ENCODE results near the gene TCEAL9. TPM values are rescaled to one million over a fixed set of nuclear protein-coding genes. Genes with fewer than 3 reads are reported as not detected.
"Not testable (repeated sequence)": the region's sequence is repeated elsewhere in the genome, so short reads cannot be mapped to it uniquely, and the experiment has no call there.

The TCEAL9 gene
- total RNA-seq, 4 donors from 2014 or later, result 55.2 to 129 (median 70.8) TPM

DNA sequence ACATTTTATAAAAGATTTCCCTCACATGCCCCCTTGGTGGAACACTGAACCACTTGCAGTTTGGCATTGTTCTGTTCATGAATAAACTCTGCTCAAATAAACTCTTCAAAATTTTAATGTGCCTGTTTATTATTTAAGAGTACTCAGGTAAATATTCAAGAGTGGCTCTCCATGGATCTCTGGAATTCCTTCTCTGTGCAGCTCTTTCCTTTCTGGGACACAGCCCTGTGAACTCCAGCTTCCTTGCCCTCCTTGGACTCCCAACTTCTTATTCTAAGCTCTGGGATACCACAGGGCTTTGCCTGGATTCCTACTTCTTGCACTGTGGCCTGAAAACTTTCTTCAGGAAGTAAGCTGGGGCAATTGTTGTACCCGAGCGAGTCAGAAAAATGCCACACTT is 28.4 kb downstream of the TCEAL9 start:
- DNase-seq (ENCODE audit: low spot score), result no peak
- ATAC-seq (ENCODE audit: low FRiP score), result no peak
- TF ChIP-seq, protein P1, sequence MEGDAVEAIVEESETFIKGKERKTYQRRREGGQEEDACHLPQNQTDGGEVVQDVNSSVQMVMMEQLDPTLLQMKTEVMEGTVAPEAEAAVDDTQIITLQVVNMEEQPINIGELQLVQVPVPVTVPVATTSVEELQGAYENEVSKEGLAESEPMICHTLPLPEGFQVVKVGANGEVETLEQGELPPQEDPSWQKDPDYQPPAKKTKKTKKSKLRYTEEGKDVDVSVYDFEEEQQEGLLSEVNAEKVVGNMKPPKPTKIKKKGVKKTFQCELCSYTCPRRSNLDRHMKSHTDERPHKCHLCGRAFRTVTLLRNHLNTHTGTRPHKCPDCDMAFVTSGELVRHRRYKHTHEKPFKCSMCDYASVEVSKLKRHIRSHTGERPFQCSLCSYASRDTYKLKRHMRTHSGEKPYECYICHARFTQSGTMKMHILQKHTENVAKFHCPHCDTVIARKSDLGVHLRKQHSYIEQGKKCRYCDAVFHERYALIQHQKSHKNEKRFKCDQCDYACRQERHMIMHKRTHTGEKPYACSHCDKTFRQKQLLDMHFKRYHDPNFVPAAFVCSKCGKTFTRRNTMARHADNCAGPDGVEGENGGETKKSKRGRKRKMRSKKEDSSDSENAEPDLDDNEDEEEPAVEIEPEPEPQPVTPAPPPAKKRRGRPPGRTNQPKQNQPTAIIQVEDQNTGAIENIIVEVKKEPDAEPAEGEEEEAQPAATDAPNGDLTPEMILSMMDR (IDR thresholded peaks at IDR 0.05), result no peak

DNA sequence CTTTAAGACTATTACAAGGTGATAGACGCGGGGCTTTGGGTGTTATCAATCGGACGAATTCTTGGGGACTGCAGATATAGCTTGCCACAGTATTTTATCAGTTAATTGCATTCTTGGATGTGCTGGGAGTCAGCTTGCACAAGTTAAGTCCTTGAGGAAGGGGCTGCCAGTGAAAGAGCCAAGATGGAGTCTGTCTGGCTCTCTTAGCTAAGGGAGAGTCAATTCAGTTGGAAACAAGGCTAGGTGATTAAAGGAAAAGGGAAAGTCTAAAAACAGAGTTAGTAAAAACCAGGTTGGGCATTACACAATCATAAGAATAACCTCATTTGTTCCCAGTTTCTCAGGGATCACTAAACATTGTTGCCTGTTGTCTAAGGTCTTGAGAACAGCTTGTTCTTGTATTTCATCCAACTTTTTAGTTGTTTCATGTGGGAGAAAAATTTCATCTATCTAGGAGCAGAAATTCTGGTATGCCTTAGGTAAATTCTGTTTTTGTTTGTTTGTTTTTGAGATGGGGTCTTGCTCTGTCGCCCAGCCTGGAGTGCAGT is 29.1 kb downstream of the TCEAL9 start:
- not testable (repeated sequence) for ATAC-seq (ENCODE audit: low FRiP score); DNase-seq (ENCODE audit: low spot score)

DNA sequence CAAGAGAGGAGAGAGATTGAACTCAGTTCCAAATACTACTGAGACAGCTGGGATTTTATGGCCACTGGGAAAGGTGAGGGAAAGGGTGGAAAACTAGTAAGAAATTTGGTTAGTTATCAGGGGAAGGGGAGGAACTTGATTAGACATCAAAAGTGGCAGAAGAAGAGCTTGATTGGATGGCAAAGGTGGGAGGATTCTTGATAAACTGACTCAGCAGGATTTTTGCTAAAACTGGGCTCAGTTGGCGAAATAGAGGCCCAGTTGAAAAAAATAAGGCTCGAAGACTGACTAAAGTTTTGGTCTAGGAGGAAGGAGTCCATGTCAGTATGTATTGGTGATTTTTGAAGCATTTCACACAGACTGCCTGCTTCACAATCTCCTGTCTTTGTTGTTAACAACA is 30.0 kb downstream of the TCEAL9 start:
- no peak for DNase-seq (ENCODE audit: low spot score)
- ATAC-seq (ENCODE audit: low FRiP score), result no peak
- TF ChIP-seq, protein P1 (IDR thresholded peaks at IDR 0.05), result no peak

DNA sequence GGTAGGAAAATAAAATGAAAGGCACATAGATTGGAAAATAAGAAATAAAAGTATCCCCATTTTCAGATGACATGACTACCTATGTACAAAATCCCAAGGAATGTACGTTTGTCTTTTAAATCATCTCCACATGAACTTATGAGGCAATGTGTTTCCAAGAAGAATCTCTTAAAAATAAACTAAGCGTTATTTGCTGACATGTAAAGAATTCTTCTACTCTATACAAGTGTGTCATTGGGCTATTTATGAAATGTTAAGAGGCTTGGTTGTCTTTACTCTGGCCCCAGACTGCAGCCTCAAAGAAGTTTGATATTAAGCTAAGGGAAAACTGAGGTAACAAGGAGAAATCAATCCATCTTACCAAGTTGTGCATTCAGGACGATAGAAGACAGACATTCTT is 37.2 kb downstream of the TCEAL9 start:
- ATAC-seq (ENCODE audit: low FRiP score) (no peak), DNase-seq (ENCODE audit: low spot score) (no peak)
- TF ChIP-seq, protein P1 (IDR thresholded peaks at IDR 0.05), result no peak

DNA sequence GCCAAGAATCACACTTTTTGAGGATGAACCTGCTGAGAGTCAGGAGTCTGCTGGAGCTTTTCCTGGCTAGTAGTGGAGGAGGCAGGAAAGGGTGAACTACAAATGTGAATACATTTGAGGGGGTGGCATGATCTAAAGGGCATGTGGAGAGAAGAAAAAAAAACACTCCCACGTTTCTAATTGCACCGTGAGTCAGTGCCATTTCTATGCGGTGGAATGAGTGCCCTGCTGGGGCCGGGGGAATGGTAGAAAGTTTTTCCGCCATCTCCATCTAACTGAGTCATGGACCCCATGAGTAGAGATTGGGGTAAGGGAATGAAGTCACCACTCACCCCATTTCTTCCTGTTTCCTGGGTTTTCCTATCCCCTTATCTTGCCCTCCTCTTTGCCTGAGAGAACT is 39.9 kb downstream of the TCEAL9 start:
- TF ChIP-seq, protein P1 (IDR thresholded peaks at IDR 0.05), result no peak
- peak; percentile 52 for ATAC-seq (ENCODE audit: low FRiP score)

DNA sequence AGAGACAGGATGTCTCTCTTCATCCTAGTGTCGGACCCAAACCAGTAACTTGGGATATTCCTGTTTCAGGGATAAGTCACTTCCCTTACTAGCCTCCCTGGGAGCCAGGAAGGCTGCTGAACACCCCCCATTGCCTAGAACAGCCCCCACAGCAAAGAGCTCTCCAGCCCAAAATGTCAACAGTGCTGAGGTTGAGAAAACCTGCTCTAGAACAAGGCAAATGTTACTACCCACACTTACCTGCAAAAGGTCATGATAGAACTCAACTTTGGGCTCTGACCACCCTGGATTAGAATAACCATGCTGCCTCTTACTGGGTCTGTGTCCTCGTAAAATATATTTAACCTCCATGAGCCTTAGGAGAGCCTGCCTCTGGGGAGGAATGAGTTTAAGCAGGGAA is 40.4 kb downstream of the TCEAL9 start:
- DNase-seq (ENCODE audit: low spot score) (no peak), ATAC-seq (ENCODE audit: low FRiP score) (no peak)
- TF ChIP-seq, protein P1 (IDR thresholded peaks at IDR 0.05), result no peak

More for the DNA sequence above, 39.9 kb downstream of the TCEAL9 start:
- DNase-seq (ENCODE audit: low spot score), result no peak

DNA sequence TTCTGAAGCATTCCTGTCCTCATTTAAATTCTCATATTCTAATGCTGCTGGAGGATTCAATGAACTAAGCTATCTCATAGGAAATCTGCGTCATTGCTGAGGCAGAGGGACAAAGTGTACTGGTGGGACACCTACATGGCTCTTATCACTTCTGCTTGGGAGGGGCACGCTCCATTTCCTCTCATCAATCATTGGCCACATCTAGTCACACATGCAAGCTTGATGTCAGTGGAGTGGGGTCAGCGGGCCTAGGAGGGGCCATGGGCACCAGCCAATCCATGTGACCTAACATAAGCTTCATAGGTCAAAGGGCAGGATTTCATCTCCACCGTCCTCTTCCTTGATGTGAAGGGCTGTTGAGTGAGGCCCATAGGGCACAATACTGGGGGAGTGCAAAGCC is 41.4 kb downstream of the TCEAL9 start:
- ATAC-seq (ENCODE audit: low FRiP score) (no peak), DNase-seq (ENCODE audit: low spot score) (no peak)
- TF ChIP-seq, protein P1 (IDR thresholded peaks at IDR 0.05), result no peak
